DMS153 (cell line): ENCODE results near the gene AR.

Experiments used
- DNase-seq: peaks from one replicate; lab custom pipeline; 2025; lab: John Stamatoyannopoulos, UW

The AR gene

GRCh38 chrX:67724359-67725110, 180.7 kb downstream of the AR start:
- DNase-seq: no peak

DNA sequence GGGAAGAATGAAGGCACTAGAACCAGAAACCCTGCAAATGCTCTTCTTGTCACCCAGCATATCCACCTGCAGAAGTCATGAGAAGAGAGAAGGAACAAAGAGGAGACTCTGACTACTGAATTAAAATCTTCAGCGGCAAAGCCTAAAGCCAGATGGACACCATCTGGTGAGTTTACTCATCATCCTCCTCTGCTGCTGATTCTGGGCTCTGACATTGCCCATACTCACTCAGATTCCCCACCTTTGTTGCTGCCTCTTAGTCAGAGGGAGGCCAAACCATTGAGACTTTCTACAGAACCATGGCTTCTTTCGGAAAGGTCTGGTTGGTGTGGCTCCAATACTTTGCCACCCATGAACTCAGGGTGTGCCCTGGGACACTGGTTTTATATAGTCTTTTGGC, 181.7 kb downstream of the AR start:
- no peak for DNase-seq

- no peak for DNase-seq
These were observed 182.2 kb downstream of the AR start for GRCh38 chrX:67726018-67726417.

GRCh38 chrX:67727576-67727975, 183.8 kb downstream of the AR start:
- DNase-seq: no peak

DNA sequence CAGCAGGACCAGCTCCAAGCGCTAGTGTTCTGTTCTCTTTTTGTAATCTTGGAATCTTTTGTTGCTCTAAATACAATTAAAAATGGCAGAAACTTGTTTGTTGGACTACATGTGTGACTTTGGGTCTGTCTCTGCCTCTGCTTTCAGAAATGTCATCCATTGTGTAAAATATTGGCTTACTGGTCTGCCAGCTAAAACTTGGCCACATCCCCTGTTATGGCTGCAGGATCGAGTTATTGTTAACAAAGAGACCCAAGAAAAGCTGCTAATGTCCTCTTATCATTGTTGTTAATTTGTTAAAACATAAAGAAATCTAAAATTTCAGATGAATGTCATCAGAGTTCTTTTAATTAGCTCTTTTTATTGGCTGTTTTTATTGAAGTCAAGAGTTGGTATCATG, 186.5 kb downstream of the AR start:
- DNase-seq: no peak

DNA sequence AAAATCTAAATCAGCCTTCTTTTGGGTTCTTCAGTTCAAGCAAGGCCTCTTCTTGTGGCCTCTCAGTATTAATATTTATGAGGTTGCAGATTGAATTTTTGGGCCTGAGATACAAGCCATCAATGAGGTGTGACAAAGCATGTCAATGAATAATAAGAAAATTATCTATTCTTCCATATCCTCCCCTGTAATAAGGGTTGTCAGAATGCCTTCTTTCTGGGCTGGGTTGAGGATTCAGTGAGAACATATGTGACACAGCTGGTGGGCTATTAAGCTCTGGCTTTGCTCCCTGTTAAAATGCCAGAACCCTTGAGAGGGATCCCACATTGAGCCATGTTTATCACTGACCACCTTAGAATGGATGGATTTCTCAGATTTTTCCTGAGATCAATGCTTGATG, 187.2 kb downstream of the AR start:
- DNase-seq: no peak

- DNase-seq: no peak
These were observed 189.0 kb downstream of the AR start for GRCh38 chrX:67732864-67733263.

DNA sequence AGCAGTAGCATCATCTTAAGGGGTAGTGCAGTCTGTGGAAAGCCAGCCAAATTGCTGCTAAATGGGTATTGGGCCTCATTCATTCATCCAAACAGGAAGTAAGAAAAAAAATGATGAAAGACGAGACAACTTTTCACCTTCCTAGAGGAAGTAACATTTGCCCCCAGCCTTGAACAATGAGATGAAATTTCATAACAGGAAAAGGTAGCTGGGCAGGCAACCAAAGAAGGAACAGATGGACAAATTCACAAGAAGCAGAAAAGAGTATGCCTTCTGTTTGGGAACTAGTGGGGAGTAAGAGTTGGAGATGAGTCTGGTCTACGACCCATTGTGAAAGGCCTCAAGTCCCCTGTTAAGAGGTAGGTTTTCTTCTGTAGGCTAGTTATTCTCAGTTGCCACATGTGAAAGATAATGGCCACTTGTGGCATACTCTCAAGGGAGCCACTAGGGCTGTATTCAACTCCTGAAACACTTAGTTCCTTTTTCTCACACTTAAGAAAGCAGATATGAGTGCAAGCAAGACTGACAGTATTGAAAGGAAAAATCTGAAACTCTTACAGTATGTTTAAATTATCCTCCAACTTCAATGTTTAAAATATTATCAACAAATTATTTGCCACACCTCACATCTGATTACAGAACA, 190.4 kb downstream of the AR start:
- no peak for DNase-seq

- no peak for DNase-seq
These were observed 205.7 kb downstream of the AR start for GRCh38 chrX:67749536-67749935.

DNA sequence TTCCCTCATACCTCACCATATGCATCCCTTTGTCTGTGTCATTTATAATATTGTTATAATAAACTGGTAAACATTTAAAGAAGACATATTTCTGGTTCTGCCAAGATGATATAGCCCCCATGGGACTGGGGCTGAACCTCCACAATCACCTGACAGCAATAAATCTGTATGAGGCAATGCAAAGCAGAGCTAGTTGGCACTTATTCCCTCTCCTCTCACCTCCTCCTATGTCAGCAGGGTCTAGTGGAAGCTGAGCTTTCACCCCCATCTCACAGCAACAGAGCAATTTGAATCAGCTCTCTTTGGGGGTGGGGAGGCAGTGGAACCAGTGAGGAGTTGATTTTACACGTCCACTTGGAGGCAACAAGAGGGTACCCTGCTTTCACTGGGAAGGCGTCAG, 206.9 kb downstream of the AR start:
- no peak for DNase-seq

GRCh38 chrX:67759018-67759417, 215.2 kb downstream of the AR start:
- no peak for DNase-seq

- no peak for DNase-seq
These were observed 233.3 kb downstream of the AR start for GRCh38 chrX:67777148-67777547.

DNA sequence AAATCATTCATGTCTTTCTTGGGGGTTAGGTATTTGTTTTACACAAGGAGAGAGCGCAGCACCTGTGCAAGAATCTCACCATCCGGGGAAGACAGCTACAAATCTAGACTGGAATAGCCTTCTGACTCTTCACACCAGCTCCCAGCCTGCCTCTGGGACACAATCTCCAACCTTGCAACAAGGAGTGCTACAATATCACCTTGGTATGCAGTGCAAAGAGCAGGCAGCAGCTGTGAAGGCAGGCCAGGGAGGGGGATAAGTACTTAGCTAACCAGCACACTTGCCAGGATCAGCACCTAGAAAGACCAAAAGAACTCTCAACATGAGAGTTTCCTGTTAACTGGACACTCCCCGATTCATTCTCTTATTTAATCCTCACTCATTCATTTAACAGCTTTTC, 235.3 kb downstream of the AR start:
- DNase-seq: no peak
